Uterine smooth muscle cell (primary cell): Measurements from ENCODE around the gene ATP5PD. TPM values are rescaled to one million over a fixed set of nuclear protein-coding genes. Genes with fewer than 3 reads are reported as not detected.

Experiments
- total RNA-seq: library from RNA; depleted of rRNA; stranded (reverse); fragments of >200 nt; gene quantifications from 2 replicates; pipeline ENCODE4 v1.2.3, GENCODE V29; 2014

Gene ATP5PD
- total RNA-seq, result 293 and 304 TPM in 2 replicates

GRCh38 chr17:75046407-75047289 lies at the start of gene ATP5PD, which contains the start of gene KCTD2:
TSS of gene ATP5PD (minus strand) at chr17:75046969. CDS start at chr17:75042650, 4,319 bp downstream.
TSS of gene KCTD2 (plus strand) at chr17:75047225. CDS start at chr17:75047251, 26 bp downstream.

GRCh38 chr17:75087558-75088453 lies 41.0 kb upstream of the ATP5PD start, which contains the start of gene SLC16A5:
TSS of gene SLC16A5 (plus strand) at chr17:75087954. CDS start at chr17:75093637, 5,683 bp downstream.

GRCh38 chr17:75012346-75013091 lies 34.2 kb downstream of the ATP5PD start, which contains the start of gene MRPL58:
TSS of gene MRPL58 (plus strand) at chr17:75012670. CDS start at chr17:75012687, 17 bp downstream.

Other genes starting within 250 kb of the ATP5PD start
- gene GRIN2C, start 187.1 kb downstream of the ATP5PD start, total RNA-seq, result 0.11 and 0.12 TPM in 2 replicates
- gene FDXR, start 174.0 kb downstream of the ATP5PD start, total RNA-seq, result 21.6 and 52.0 TPM in 2 replicates
- gene FADS6, start 153.3 kb downstream of the ATP5PD start, total RNA-seq, result not detected in 2 replicates
- gene USH1G, start 123.7 kb downstream of the ATP5PD start, total RNA-seq, result under 0.01 TPM in 1 of 2 replicates, not detected in the other
- not detected in 2 replicates for gene OTOP2, start 122.7 kb downstream of the ATP5PD start, total RNA-seq
- not detected in 2 replicates for gene OTOP3, start 111.1 kb downstream of the ATP5PD start, total RNA-seq
- gene HID1, start 74.2 kb downstream of the ATP5PD start, total RNA-seq, result 0.44 and 0.75 TPM in 2 replicates
- 11.7 and 14.8 TPM in 2 replicates for gene CDR2L, start 59.3 kb downstream of the ATP5PD start, total RNA-seq
- gene MRPL58, start 34.3 kb downstream of the ATP5PD start, total RNA-seq, result 35.6 and 57.5 TPM in 2 replicates
- 15.2 and 15.5 TPM in 2 replicates for gene KCTD2, start 256 bp upstream of the ATP5PD start, total RNA-seq
- 5.2 and 8.7 TPM in 2 replicates for gene SLC16A5, start 41.0 kb upstream of the ATP5PD start, total RNA-seq
- 2.2 and 2.8 TPM in 2 replicates for gene ARMC7, start 63.0 kb upstream of the ATP5PD start, total RNA-seq
- gene NT5C, start 84.8 kb upstream of the ATP5PD start, total RNA-seq, result 42.7 and 77.2 TPM in 2 replicates
- gene JPT1, start 107.5 kb upstream of the ATP5PD start, total RNA-seq, result 99.0 and 156 TPM in 2 replicates
- gene SUMO2, start 136.0 kb upstream of the ATP5PD start, total RNA-seq, result 116 and 122 TPM in 2 replicates
- gene NUP85, start 158.7 kb upstream of the ATP5PD start, total RNA-seq, result 25.9 and 56.6 TPM in 2 replicates
- 10.4 and 16.0 TPM in 2 replicates for gene GGA3, start 214.6 kb upstream of the ATP5PD start, total RNA-seq
- gene MRPS7, start 214.9 kb upstream of the ATP5PD start, total RNA-seq, result 44.0 and 62.5 TPM in 2 replicates
- gene MIF4GD, start 224.3 kb upstream of the ATP5PD start, total RNA-seq, result 7.6 and 8.3 TPM in 2 replicates
- 6.1 and 11.0 TPM in 2 replicates for gene SLC25A19, start 242.5 kb upstream of the ATP5PD start, total RNA-seq